GM12878 (cell line): Measurements from ENCODE around the gene KCNJ14. TPM values are rescaled to one million over a fixed set of nuclear protein-coding genes. Genes with fewer than 3 reads are reported as not detected.

Experiments used
- ATAC-seq: fragments of 200-7000 bp; cut with Tn5 transposase; 3 replicates; pipeline ENCODE4 v1.9.1; 2020; ENCODE audit warnings: mild to moderate bottlenecking, moderate library complexity
- BruUV-seq: library from RNA; stranded (reverse); fragments of 400-500 nt; replicated peaks from 2 replicates; lab custom pipeline; 2021; lab: Mats Ljungman, UMichigan
- CTCF ChIA-PET: fragments of 300-600 bp; sonication (Branson Sonifier 250); formaldehyde crosslinking; extraction: SDS; loops from one replicate; lab custom pipeline; 2021; ENCODE audit warnings: inconsistent platforms; lab: Yijun Ruan, JAX
- POLR2A ChIA-PET: fragments of 350-600 bp; formaldehyde crosslinking; extraction: SDS; loops from one replicate; lab custom pipeline; 2021; ENCODE audit warnings: inconsistent platforms; lab: Charles Lee
- RAD21 ChIA-PET: fragments of 300-600 bp; sonication (Branson Sonifier 250); formaldehyde crosslinking; loops from one replicate; lab custom pipeline; 2023; ENCODE audit warnings: antibody characterized with exemption; ENCODE audit not compliant: unreplicated experiment; lab: Charles Lee
- SMC1A ChIA-PET: fragments of 300-600 bp; sonication (Branson Sonifier 250); formaldehyde crosslinking; loops from one replicate; lab custom pipeline; 2023; ENCODE audit not compliant: unreplicated experiment, uncharacterized antibody; lab: Charles Lee
- DNase-seq: peaks from one replicate; pipeline ENCODE4 v3.0.0-alpha.2; 2011; ENCODE audit warnings: low read depth, low spot score
- FAIRE-seq: peaks from 3 replicates; lab custom pipeline; 2011; peaks lifted over from hg19 to GRCh38; lab: Jason Lieb, UNC
- H2AFZ ChIP-seq: 2 replicates; pipeline ENCODE4 v1.6.0; 2011; ENCODE audit warnings: low read depth, low read length, control low read depth; ENCODE audit not compliant: control insufficient read depth
- H3K27ac ChIP-seq: 2 replicates; pipeline ENCODE4 v1.5.1; 2011; ENCODE audit warnings: control low read depth; ENCODE audit not compliant: control insufficient read depth, insufficient read depth
- H3K27me3 ChIP-seq, 2 experiments: replicated peaks in 1 of 2; 2 replicates each; pipeline versions ENCODE4 v1.6.0 to v1.6.1; 2011; ENCODE audit warnings: low read length in 1 of 2; ENCODE audit not compliant: control insufficient read depth in 2 of 2, insufficient read depth in 2 of 2
- H3K36me3 ChIP-seq, 2 experiments: 2 replicates each; pipeline ENCODE4 v1.5.1; 2011; ENCODE audit warnings: low read length in 1 of 2; ENCODE audit not compliant: control insufficient read depth in 2 of 2, insufficient read depth in 2 of 2
- H3K4me1 ChIP-seq: 2 replicates; pipeline ENCODE4 v1.6.1; 2011; ENCODE audit warnings: mild to moderate bottlenecking, low read length, moderate library complexity, mixed read lengths; ENCODE audit not compliant: control insufficient read depth, insufficient read depth
- H3K4me2 ChIP-seq: 2 replicates; pipeline ENCODE4 v1.6.0; 2011; ENCODE audit warnings: control low read depth; ENCODE audit not compliant: control insufficient read depth, insufficient read depth
- H3K4me3 ChIP-seq: fragments of 200-600 bp; sonication (generic); 2 replicates; pipeline ENCODE4 v1.5.1; 2016
- H3K79me2 ChIP-seq: 2 replicates; pipeline ENCODE4 v1.6.0; 2011; ENCODE audit warnings: low read length; ENCODE audit not compliant: control insufficient read depth, insufficient read depth
- H3K9ac ChIP-seq: 2 replicates; pipeline ENCODE4 v1.8.0; 2011; ENCODE audit warnings: low read length, control low read depth, mixed read lengths; ENCODE audit not compliant: control insufficient read depth, insufficient read depth
- H3K9me3 ChIP-seq: replicated peaks from 3 replicates; pipeline ENCODE4 v1.5.1; 2011; ENCODE audit warnings: mild to moderate bottlenecking, low read length; ENCODE audit not compliant: control insufficient read depth, insufficient read depth
- H4K20me1 ChIP-seq: 2 replicates; pipeline ENCODE4 v1.6.0; 2011; ENCODE audit not compliant: control insufficient read depth, insufficient read depth
- EGR1 ChIP-seq, 2 experiments: IDR thresholded peaks; 1 replicate in 1 of 2; 2 replicates in 1 of 2; pipeline ENCODE4 v1.6.1; 2011 to 2012; ENCODE audit warnings: low read depth in 2 of 2, low read length in 2 of 2, borderline replicate concordance in 1 of 2, mild to moderate bottlenecking in 1 of 2, moderate library complexity in 1 of 2
- LARP7 ChIP-seq: fragments of 450-650 bp; IDR thresholded peaks from 2 replicates; pipeline ENCODE4 v1.6.1; 2017; ENCODE audit warnings: mild to moderate bottlenecking
- NR2F1 ChIP-seq: fragments of 450-650 bp; conservative IDR thresholded peaks from 2 replicates; pipeline ENCODE4 v1.6.1; 2017; ENCODE audit warnings: mild to moderate bottlenecking
- WGBS: methylation state at CpG from one replicate; pipeline ENCODE4 v1.1.6; 2016; ENCODE audit warnings: low lambda C conversion rate; ENCODE audit not compliant: insufficient replicate concordance, insufficient coverage; ENCODE audit errors: missing lambda C conversion rate; 5-methylcytosine and 5-hydroxymethylcytosine counted together
- in situ Hi-C: fragments of 300-500 bp; cut with MboI; formaldehyde crosslinking; loops from 9 replicates; pipeline ENCODE4 v1.14.3; 2018; ENCODE audit warnings: mixed read lengths
- intact Hi-C: fragments of 100-400 bp; cut with micrococcal nuclease; formaldehyde crosslinking; loops from one replicate; pipeline ENCODE4 v1.14.2; 2022; ENCODE audit not compliant: unreplicated experiment
- polyA plus RNA-seq, 11 experiments: library from polyadenylated mRNA; depleted of rRNA in 4 of 11; unstranded in 6 of 11; stranded (reverse) in 5 of 11; fragments of >200 nt; fragmentation: Nextera tagmentation in 4 of 11; fragmentation: Illumina TruSeq in 1 of 11; extraction: Ambion mirVana in 4 of 11; extraction: Trizol in 1 of 11; gene quantifications; 1 replicate in 1 of 11; 2 replicates in 10 of 11; pipeline versions ENCODE4 v1.2.1 to v1.2.3, GENCODE V29; 2011 to 2016; ENCODE audit warnings: inconsistent platforms in 2 of 11, missing spikeins in 2 of 11, low read depth in 1 of 11
- total RNA-seq, 4 experiments: library from RNA; depleted of rRNA in 3 of 4; stranded (reverse); fragments of >200 nt in 3 of 4; fragmentation: Illumina TruSeq in 1 of 4; extraction: Trizol in 1 of 4; gene quantifications; 2 replicates each; pipeline versions ENCODE4 v1.2.1 to v1.2.3, GENCODE V29; 2013 to 2021
- TF ChIP-seq, protein P1 (sequence below): fragments of 450-650 bp; IDR thresholded peaks from 2 replicates; pipeline ENCODE4 v1.6.1; 2017; ENCODE audit warnings: mild to moderate bottlenecking, low read depth, inconsistent platforms; ENCODE audit not compliant: poor library complexity, severe bottlenecking

KCNJ14 gene
- total and polyA plus RNA-seq, 10 of the 15 experiments (the other 5 are each of a cell fraction or from before 2014, with no cell fraction given): 0.24 to 1.4 (median 0.42) TPM

DNA sequence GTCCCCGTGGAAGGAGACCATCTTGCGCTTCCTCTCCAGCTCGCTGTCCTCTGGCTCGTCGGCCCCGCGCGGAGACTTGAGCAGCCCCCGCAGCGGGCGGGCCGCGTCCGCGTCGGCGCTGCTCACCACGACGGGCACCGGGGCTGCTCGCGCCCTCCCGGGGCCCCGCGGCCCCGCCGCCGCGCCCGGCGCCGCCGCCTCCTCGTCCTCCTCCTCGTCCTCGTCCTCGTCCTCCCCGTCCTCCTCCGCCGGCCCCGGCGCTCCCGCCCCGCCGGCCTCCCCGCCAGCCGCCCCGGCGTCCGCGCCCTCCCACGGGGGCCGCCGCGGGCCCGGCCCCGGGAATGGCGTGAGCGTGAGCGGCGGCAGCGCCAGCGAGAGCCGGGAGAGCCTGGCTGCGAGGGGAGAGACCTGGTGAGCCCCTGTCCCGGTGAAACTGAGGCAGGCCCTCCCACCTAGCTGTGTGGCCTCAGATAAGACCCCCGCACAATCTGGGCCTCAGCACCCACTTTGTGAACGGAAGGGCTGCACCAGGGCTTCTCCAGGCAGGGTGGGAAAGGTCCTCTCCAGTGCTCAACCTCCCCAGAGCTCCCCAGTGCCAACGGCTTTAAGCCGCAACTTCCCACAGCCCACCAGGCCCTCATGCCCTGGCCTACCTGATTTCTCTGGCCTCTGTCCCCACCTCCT lies 38.5 kb downstream of the KCNJ14 start:
- H3K27ac ChIP-seq: no peak overlapping the region
- BruUV-seq: no TSS peak
- TF ChIP-seq, protein P1, sequence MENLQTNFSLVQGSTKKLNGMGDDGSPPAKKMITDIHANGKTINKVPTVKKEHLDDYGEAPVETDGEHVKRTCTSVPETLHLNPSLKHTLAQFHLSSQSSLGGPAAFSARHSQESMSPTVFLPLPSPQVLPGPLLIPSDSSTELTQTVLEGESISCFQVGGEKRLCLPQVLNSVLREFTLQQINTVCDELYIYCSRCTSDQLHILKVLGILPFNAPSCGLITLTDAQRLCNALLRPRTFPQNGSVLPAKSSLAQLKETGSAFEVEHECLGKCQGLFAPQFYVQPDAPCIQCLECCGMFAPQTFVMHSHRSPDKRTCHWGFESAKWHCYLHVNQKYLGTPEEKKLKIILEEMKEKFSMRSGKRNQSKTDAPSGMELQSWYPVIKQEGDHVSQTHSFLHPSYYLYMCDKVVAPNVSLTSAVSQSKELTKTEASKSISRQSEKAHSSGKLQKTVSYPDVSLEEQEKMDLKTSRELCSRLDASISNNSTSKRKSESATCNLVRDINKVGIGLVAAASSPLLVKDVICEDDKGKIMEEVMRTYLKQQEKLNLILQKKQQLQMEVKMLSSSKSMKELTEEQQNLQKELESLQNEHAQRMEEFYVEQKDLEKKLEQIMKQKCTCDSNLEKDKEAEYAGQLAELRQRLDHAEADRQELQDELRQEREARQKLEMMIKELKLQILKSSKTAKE: no peak
- TF ChIP-seq NR2F1: peak; percentile 36; the same call in 1 of the 2 replicates
- TF ChIP-seq LARP7: peak; percentile 37; the same call in 1 of the 2 replicates
- TF ChIP-seq EGR1 (IDR thresholded peaks at IDR 0.05; ENCODE audit: borderline replicate concordance in 1 of 2, low read depth in 2 of 2, low read length in 2 of 2): 0 out of 3 replicates have a peak, but pooled peaks of 1 of the 2 experiments have one; percentile 7
- TF ChIP-seq, all 136 proteins: peak for 3
- DNase-seq: no peak
- Histone ChIP-seq H3K27me3 (peaks cover 1 to 3% of the 10 kb centered on the region in 2 experiments; a peak in 2 of 4 replicates), H4K20me1 (no peaks in the 10 kb centered on the region), H3K36me3 (no peaks in the 10 kb centered on the region), H2AFZ (peak overlapping the region; percentile 71), H3K9ac (peak overlapping the region; percentile 50; the same call in 1 of the 2 replicates), H3K79me2 (no peaks in the 10 kb centered on the region), H3K4me2 (peak overlapping the region; percentile 77; the same call in 1 of the 2 replicates), H3K9me3 (no peaks in the 10 kb centered on the region), H3K4me3 (peak overlapping the region; percentile 57; the same call in 1 of the 2 replicates), H3K4me1 (peaks cover 20% of the 10 kb centered on the region)
- ChIA-PET POLR2A (interaction anchor here (0.6 to 1.4 kb wide), 4 partner anchors 24 to 165 kb away, joined by 3 to 5 read pairs (median 4); no protein-coding TSS in a partner anchor), RAD21 (interaction anchor here (0.7 to 1.7 kb wide), 4 partner anchors 13 to 172 kb away, joined by 3 to 8 read pairs (median 6); no protein-coding TSS in a partner anchor), CTCF (interaction anchor here (0.8 to 1.4 kb wide), 2 partner anchors 90 to 115 kb away, joined by 4 to 5 read pairs; no protein-coding TSS in a partner anchor), SMC1A (interaction anchor here (0.7 to 1.3 kb wide), 3 partner anchors 8 to 130 kb away, joined by 3 to 4 read pairs (median 4); partner anchors contain the start of genes SYNGR4 and TMEM143)
- intact Hi-C loops: loop anchor here (5.0 kb wide), 1 partner anchor 132 kb away; the partner anchor contains the start of genes SYNGR4 and TMEM143
- WGBS: 13% methylated on average over 24 of the region's 70 CpGs
- no peak for ATAC-seq
- FAIRE-seq: no peak
- in situ Hi-C loops: no loop called here
